Mucosa of descending colon (tissue), 3 donors: ENCODE results near the gene IFI27. TPM values are rescaled to one million over a fixed set of nuclear protein-coding genes. Genes with fewer than 3 reads are reported as not detected.

Experiments
- ATAC-seq: fragments of 200-7000 bp; cut with Tn5 transposase; one replicate; pipeline ENCODE4 v1.9.1; 2020; ENCODE audit warnings: mild to moderate bottlenecking, moderate library complexity
- DNase-seq, 3 donors: peaks; one replicate each; pipeline ENCODE4 v3.0.0-alpha.2; 2020
- H3K36me3 ChIP-seq: fragments of 200-600 bp; one replicate; pipeline ENCODE4 v1.8.0; 2021; ENCODE audit warnings: low read depth, mild to moderate bottlenecking
- H3K4me1 ChIP-seq: fragments of 200-600 bp; one replicate; pipeline ENCODE4 v1.8.0; 2021; ENCODE audit warnings: low read depth, mild to moderate bottlenecking
- H3K4me3 ChIP-seq: fragments of 200-600 bp; one replicate; pipeline ENCODE4 v1.8.0; 2021; ENCODE audit warnings: mild to moderate bottlenecking
- H3K9me3 ChIP-seq: fragments of 200-600 bp; one replicate; pipeline ENCODE4 v1.8.0; 2021; ENCODE audit warnings: mild to moderate bottlenecking
- CTCF ChIP-seq: fragments of 200-600 bp; IDR thresholded peaks from one replicate; pipeline ENCODE4 v1.8.0; 2022; ENCODE audit warnings: antibody characterized with exemption, mild to moderate bottlenecking
- intact Hi-C, 2 donors: fragments of 100-400 bp; cut with DNase I in 1 of 2; cut with micrococcal nuclease in 1 of 2; formaldehyde crosslinking; loops; one replicate each; pipeline versions ENCODE4 v1.11.0 to v1.11.1; 2022; cut with DNase I, micrococcal nuclease
- total RNA-seq, 3 donors: library from RNA; stranded (reverse); fragmentation: NEBNext Ultra II Directional in 2 of 3; extraction: Animal tissue kit (Norgen Biotek cat#: 25700) in 2 of 3; gene quantifications; one replicate each; pipeline versions ENCODE4 v1.2.1 to v1.2.4, GENCODE V29; 2021 to 2023
- donor health status: DM: no; HTN: no; CAD: no; lungs with moderate emphysema.
- donor health status: DM: no; HTN: no; CAD: no.
- donor health status: DM: no; HTN: yes; CAD: no.

IFI27 gene
- total RNA-seq, 3 donors from 2014 or later: 427 to 1,655 (median 710) TPM

GRCh38 chr14:94126419-94126677 lies 15.8 kb downstream of the IFI27 start:
- Histone ChIP-seq H3K9me3 (no peaks in the 10 kb centered on the region), H3K4me3 (no peak overlapping the region), H3K4me1 (no peaks in the 10 kb centered on the region), H3K36me3 (no peaks in the 10 kb centered on the region)
- no peak for ATAC-seq
- intact Hi-C loops: no loop called here
- no peak for TF ChIP-seq CTCF
- no peak for DNase-seq

GRCh38 chr14:94126800-94127199 lies 16.3 kb downstream of the IFI27 start:
- no peak for TF ChIP-seq CTCF
- DNase-seq: no peak
- intact Hi-C loops: no loop called here
- Histone ChIP-seq H3K4me3 (no peak overlapping the region), H3K36me3 (no peaks in the 10 kb centered on the region), H3K4me1 (no peaks in the 10 kb centered on the region), H3K9me3 (no peaks in the 10 kb centered on the region)
- no peak for ATAC-seq

GRCh38 chr14:94127330-94127729 lies 16.8 kb downstream of the IFI27 start:
- ATAC-seq (no peak), DNase-seq (no peak)
- Histone ChIP-seq H3K9me3 (no peaks in the 10 kb centered on the region), H3K36me3 (no peaks in the 10 kb centered on the region), H3K4me1 (no peaks in the 10 kb centered on the region), H3K4me3 (no peak overlapping the region)
- intact Hi-C loops: no loop called here
- TF ChIP-seq CTCF: no peak

GRCh38 chr14:94128216-94128839 lies 17.8 kb downstream of the IFI27 start:
- no peak for DNase-seq
- no peaks in the 10 kb centered on the region for H3K36me3 ChIP-seq
- no peak overlapping the region for H3K4me3 ChIP-seq
- intact Hi-C loops: no loop called here
- H3K4me1 ChIP-seq: no peaks in the 10 kb centered on the region
- ATAC-seq: no peak
- no peak for TF ChIP-seq CTCF
- H3K9me3 ChIP-seq: no peaks in the 10 kb centered on the region

- Histone ChIP-seq H3K9me3 (no peaks in the 10 kb centered on the region), H3K4me3 (no peak within 1 kb of the TSS), H3K36me3 (no peaks in the 10 kb centered on the region), H3K4me1 (no peaks in the 10 kb centered on the region)
- peak; percentile 32 for TF ChIP-seq CTCF
- peak; percentile 95 for ATAC-seq
- intact Hi-C loops: no loop called here
- peak; percentile 80 to 82 (median 82) for DNase-seq
Observed at GRCh38 chr14:94129111-94129757, 18.7 kb downstream of the IFI27 start, which contains the start of gene IFI27L2. Gene IFI27L2, minus strand, starts transcription at chr14:94129604. Its CDS starts 40 bp downstream, at chr14:94129564.
